Fibroblast of lung (primary cell): ENCODE results near the gene TMEM205. TPM values are rescaled to one million over a fixed set of nuclear protein-coding genes. Genes with fewer than 3 reads are reported as not detected.
A peak's percentile ranks its signal among the peaks of the same experiment; 100 is the strongest.

ENCODE experiments used
- DNase-seq, 2 donors: peaks; one replicate each; pipeline versions ENCODE4 v3.0.0 to v3.0.0-alpha.2; 2010; ENCODE audit warnings: low read depth in 2 of 2
- H2AFZ ChIP-seq: 2 replicates; pipeline ENCODE4 v1.5.1; 2012; ENCODE audit warnings: low read length, control low read depth, inconsistent platforms
- H3K27ac ChIP-seq: 2 replicates; pipeline ENCODE4 v1.5.1; 2011; ENCODE audit warnings: low read length, control low read depth; ENCODE audit not compliant: insufficient read depth
- H3K27me3 ChIP-seq: 2 replicates; pipeline ENCODE4 v1.5.1; 2011; ENCODE audit warnings: mild to moderate bottlenecking, low read length; ENCODE audit not compliant: control insufficient read depth, insufficient read depth
- H3K36me3 ChIP-seq: 2 replicates; pipeline ENCODE4 v1.5.1; 2011; ENCODE audit warnings: low read length; ENCODE audit not compliant: control insufficient read depth, insufficient read depth
- H3K4me1 ChIP-seq: 2 replicates; pipeline ENCODE4 v1.5.1; 2011; ENCODE audit warnings: low read length; ENCODE audit not compliant: control insufficient read depth, insufficient read depth; ENCODE audit errors: extremely low read depth
- H3K4me2 ChIP-seq: 2 replicates; pipeline ENCODE4 v1.5.1; 2011; ENCODE audit warnings: low read length, control low read depth; ENCODE audit not compliant: insufficient read depth; ENCODE audit errors: extremely low read depth
- H3K4me3 ChIP-seq, 4 experiments: fragments of 200-600 bp in 1 of 4; sonication (generic) in 1 of 4; replicated peaks in 1 of 4; 2 replicates each; pipeline ENCODE4 v1.5.1; 2011 to 2016; ENCODE audit warnings: low read length in 4 of 4, low read depth in 3 of 4, mild to moderate bottlenecking in 3 of 4, control low read depth in 2 of 4, inconsistent platforms in 1 of 4, mixed read lengths in 1 of 4; ENCODE audit not compliant: insufficient read depth in 1 of 4; ENCODE audit errors: control extremely low read depth in 1 of 4
- H3K79me2 ChIP-seq: 2 replicates; pipeline ENCODE4 v1.5.1; 2012; ENCODE audit warnings: mild to moderate bottlenecking, low read length, inconsistent platforms; ENCODE audit not compliant: control insufficient read depth, insufficient read depth
- H3K9ac ChIP-seq: 2 replicates; pipeline ENCODE4 v1.5.1; 2011; ENCODE audit warnings: mild to moderate bottlenecking, low read length, control low read depth; ENCODE audit not compliant: insufficient read depth
- H3K9me3 ChIP-seq: 2 replicates; pipeline ENCODE4 v1.5.1; 2012; ENCODE audit warnings: low read depth, low read length; ENCODE audit not compliant: control insufficient read depth, insufficient read depth
- H4K20me1 ChIP-seq: 2 replicates; pipeline ENCODE4 v1.5.1; 2011; ENCODE audit warnings: low read length; ENCODE audit not compliant: control insufficient read depth, insufficient read depth; ENCODE audit errors: extremely low read depth
- CTCF ChIP-seq, 2 donors: IDR thresholded peaks in 1 of 2; conservative IDR thresholded peaks in 1 of 2; 1 replicate in 1 of 2; 2 replicates in 1 of 2; pipeline ENCODE4 v1.5.1; 2011 to 2012; ENCODE audit warnings: low read length in 2 of 2, control low read depth in 1 of 2, inconsistent platforms in 1 of 2, low read depth in 1 of 2, mild to moderate bottlenecking in 1 of 2
- EZH2 ChIP-seq: IDR thresholded peaks from 2 replicates; pipeline ENCODE4 v1.5.1; 2012; ENCODE audit warnings: low read length, control low read depth, mild to moderate bottlenecking; ENCODE audit errors: missing control alignments
- polyA plus RNA-seq, 2 donors: library from polyadenylated mRNA; depleted of rRNA in 1 of 2; stranded (reverse) in 1 of 2; unstranded in 1 of 2; fragments of >200 nt; gene quantifications; 2 replicates each; pipeline ENCODE4 v1.2.1, GENCODE V29; 2011 to 2012; ENCODE audit warnings: missing spikeins in 1 of 2
- total RNA-seq: library from RNA; depleted of rRNA; stranded (reverse); fragments of >200 nt; gene quantifications from 2 replicates; pipeline ENCODE4 v1.2.1, GENCODE V29; 2014

Gene TMEM205
- total and polyA plus RNA-seq, 2 donors (not counting 1 experiment from before 2014, with no cell fraction given): 54.7 to 68.4 TPM

DNA sequence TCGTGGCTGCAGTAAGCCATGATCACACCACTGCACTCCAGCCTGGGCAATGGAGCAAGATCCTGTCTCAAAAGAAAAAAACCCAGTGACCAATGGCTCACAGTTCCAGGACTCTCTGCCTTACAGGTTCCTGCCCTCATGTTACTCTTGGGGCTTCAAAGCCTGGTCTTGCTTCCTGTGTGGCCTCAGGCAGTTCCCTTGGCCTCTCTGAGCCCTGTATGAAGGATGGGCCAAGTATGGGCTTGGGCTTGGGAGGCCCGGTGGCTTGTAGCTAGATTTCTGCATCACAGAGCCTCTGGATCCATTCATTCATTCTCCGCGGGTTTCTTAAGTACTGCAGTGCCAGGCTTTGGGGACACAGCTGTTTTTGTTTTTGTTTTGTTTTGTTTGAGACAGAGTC is 50.9 kb downstream of the TMEM205 start:
- Histone ChIP-seq H3K9me3 (no peaks in the 10 kb centered on the region), H3K27me3 (no peaks in the 10 kb centered on the region), H3K9ac (no peak overlapping the region), H3K4me3 (no peak overlapping the region), H3K27ac (no peak overlapping the region), H2AFZ (no peak overlapping the region), H3K4me2 (no peak overlapping the region), H3K4me1 (peaks cover 2% of the 10 kb centered on the region), H3K36me3 (no peaks in the 10 kb centered on the region), H4K20me1 (no peaks in the 10 kb centered on the region), H3K79me2 (no peaks in the 10 kb centered on the region)
- no peak for DNase-seq
- TF ChIP-seq EZH2: no peak
- no peak for TF ChIP-seq CTCF (conservative IDR thresholded peaks at IDR 0.05 in 1 of 2, IDR thresholded peaks at IDR 0.05 in 1 of 2; ENCODE audit: low read depth in 1 of 2, low read length in 2 of 2)

DNA sequence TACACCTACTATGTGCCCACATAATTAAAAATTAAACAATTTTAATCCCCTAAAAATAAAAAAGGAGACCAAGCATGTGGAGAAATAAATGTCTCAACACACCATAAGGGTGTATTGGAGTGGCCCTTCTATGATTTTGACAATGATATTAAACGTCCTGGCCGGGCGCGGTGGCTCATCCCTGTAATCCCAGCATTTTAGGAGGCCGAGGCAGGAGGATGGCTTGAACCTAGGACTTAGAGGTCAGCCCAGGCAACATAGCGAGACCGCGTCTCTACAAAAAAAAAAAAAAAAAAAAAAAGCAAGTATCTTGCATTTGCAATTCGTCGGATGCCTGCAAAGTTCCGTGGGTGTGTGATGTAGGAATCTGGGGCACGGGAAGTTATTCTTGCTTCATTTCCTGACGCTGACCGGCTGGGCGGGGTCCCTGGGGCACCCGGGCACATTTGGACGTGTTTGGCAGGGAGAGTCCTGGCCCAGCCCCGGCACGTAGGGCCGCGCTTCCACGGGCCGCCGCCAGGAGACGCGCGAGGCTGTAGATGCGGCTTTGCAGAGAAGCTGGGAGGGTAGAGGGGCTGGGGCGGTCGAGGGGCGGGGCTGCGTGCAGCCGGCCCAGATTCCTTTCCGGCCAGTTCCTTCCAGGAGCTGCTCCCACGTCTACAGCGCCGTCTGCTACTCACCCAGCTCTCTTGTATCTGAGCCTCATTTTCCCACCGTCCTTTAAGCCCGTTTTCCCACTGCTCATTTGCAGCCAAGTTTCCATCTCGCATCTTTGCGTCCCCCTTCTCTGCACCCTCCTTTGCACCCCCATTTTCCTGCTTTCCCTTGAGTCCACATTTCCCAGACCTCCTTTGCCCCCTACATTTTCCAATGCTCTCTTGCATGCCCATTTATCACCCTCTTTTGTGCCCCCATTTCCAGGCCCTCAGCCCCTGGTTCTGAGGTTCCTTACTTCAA is 52.4 kb downstream of the TMEM205 start:
- Histone ChIP-seq H3K27ac (no peak overlapping the region), H3K9ac (no peak overlapping the region), H3K79me2 (no peaks in the 10 kb centered on the region), H3K9me3 (no peaks in the 10 kb centered on the region), H3K4me3 (peak overlapping the region in 2 of 4 experiments; percentile 28 to 43), H3K27me3 (no peaks in the 10 kb centered on the region), H3K36me3 (no peaks in the 10 kb centered on the region), H4K20me1 (no peaks in the 10 kb centered on the region), H3K4me2 (peak overlapping the region; percentile 19), H3K4me1 (peaks cover 2% of the 10 kb centered on the region), H2AFZ (peak overlapping the region; percentile 30)
- peak; percentile 86 to 88 for DNase-seq
- TF ChIP-seq CTCF (conservative IDR thresholded peaks at IDR 0.05 in 1 of 2, IDR thresholded peaks at IDR 0.05 in 1 of 2; ENCODE audit: low read depth in 1 of 2, low read length in 2 of 2) (peak; percentile 92 to 94), EZH2 (no peak)

Other genes starting within 250 kb of the TMEM205 start
- gene SPC24, start 190.5 kb downstream of the TMEM205 start, total RNA-seq: 3.9 and 32.0 TPM in 2 replicates
- gene SPC24, start 190.5 kb downstream of the TMEM205 start, polyA plus RNA-seq: 8.1 and 32.0 TPM in 2 replicates
- 435 and 511 TPM in 2 replicates for gene KANK2, start 148.7 kb downstream of the TMEM205 start, total RNA-seq
- 192 and 197 TPM in 2 replicates for gene KANK2, start 148.7 kb downstream of the TMEM205 start, polyA plus RNA-seq
- gene ANGPTL8, start 106.6 kb downstream of the TMEM205 start, total RNA-seq: not detected in 2 replicates
- gene ANGPTL8, start 106.6 kb downstream of the TMEM205 start, polyA plus RNA-seq: not detected in 2 replicates
- 10.5 and 17.7 TPM in 2 replicates for gene DOCK6, start 83.7 kb downstream of the TMEM205 start, total RNA-seq
- 6.9 and 10.0 TPM in 2 replicates for gene DOCK6, start 83.7 kb downstream of the TMEM205 start, polyA plus RNA-seq
- gene TSPAN16, start 50.1 kb downstream of the TMEM205 start, total RNA-seq: not detected in 2 replicates
- gene TSPAN16, start 50.1 kb downstream of the TMEM205 start, polyA plus RNA-seq: not detected in 2 replicates
- 15.4 and 20.0 TPM in 2 replicates for gene RAB3D, start 6.6 kb downstream of the TMEM205 start, total RNA-seq
- 11.5 and 16.2 TPM in 2 replicates for gene RAB3D, start 6.6 kb downstream of the TMEM205 start, polyA plus RNA-seq
- gene CCDC159, start 251 bp upstream of the TMEM205 start, total RNA-seq: 10.1 and 11.3 TPM in 2 replicates
- gene CCDC159, start 251 bp upstream of the TMEM205 start, polyA plus RNA-seq: 13.8 and 14.4 TPM in 2 replicates
- 7.4 and 13.0 TPM in 2 replicates for gene PLPPR2, start 9.2 kb upstream of the TMEM205 start, total RNA-seq
- gene PLPPR2, start 9.2 kb upstream of the TMEM205 start, polyA plus RNA-seq: 17.6 and 21.2 TPM in 2 replicates
- 0.50 and 0.51 TPM in 2 replicates for gene SWSAP1, start 28.4 kb upstream of the TMEM205 start, total RNA-seq
- 0.76 and 1.2 TPM in 2 replicates for gene SWSAP1, start 28.4 kb upstream of the TMEM205 start, polyA plus RNA-seq
- gene EPOR, start 38.0 kb upstream of the TMEM205 start, total RNA-seq: 6.4 and 9.2 TPM in 2 replicates
- 3.6 and 3.8 TPM in 2 replicates for gene EPOR, start 38.0 kb upstream of the TMEM205 start, polyA plus RNA-seq
- gene RGL3, start 73.0 kb upstream of the TMEM205 start, total RNA-seq: 1.8 and 4.0 TPM in 2 replicates
- gene RGL3, start 73.0 kb upstream of the TMEM205 start, polyA plus RNA-seq: 0.20 and 0.90 TPM in 2 replicates
- gene ODAD3, start 88.9 kb upstream of the TMEM205 start, total RNA-seq: 0.26 and 0.66 TPM in 2 replicates
- 0.32 and 0.67 TPM in 2 replicates for gene ODAD3, start 88.9 kb upstream of the TMEM205 start, polyA plus RNA-seq
- 120 and 134 TPM in 2 replicates for gene PRKCSH, start 89.4 kb upstream of the TMEM205 start, total RNA-seq
- gene PRKCSH, start 89.4 kb upstream of the TMEM205 start, polyA plus RNA-seq: 110 and 117 TPM in 2 replicates
- under 0.01 TPM in 1 of 2 replicates, not detected in the other for gene ELAVL3, start 134.8 kb upstream of the TMEM205 start, total RNA-seq
- gene ELAVL3, start 134.8 kb upstream of the TMEM205 start, polyA plus RNA-seq: not detected in 2 replicates
- 3.5 and 3.6 TPM in 2 replicates for gene ZNF653, start 159.6 kb upstream of the TMEM205 start, total RNA-seq
- gene ZNF653, start 159.6 kb upstream of the TMEM205 start, polyA plus RNA-seq: 3.1 and 5.5 TPM in 2 replicates
- 33.5 and 49.1 TPM in 2 replicates for gene ECSIT, start 182.9 kb upstream of the TMEM205 start, total RNA-seq
- gene ECSIT, start 182.9 kb upstream of the TMEM205 start, polyA plus RNA-seq: 19.3 and 22.6 TPM in 2 replicates
- gene CNN1, start 192.6 kb upstream of the TMEM205 start, total RNA-seq: 17.2 and 20.3 TPM in 2 replicates
- gene CNN1, start 192.6 kb upstream of the TMEM205 start, polyA plus RNA-seq: 24.0 and 83.9 TPM in 2 replicates
- 28.2 and 29.6 TPM in 2 replicates for gene ELOF1, start 213.0 kb upstream of the TMEM205 start, total RNA-seq
- gene ELOF1, start 213.0 kb upstream of the TMEM205 start, polyA plus RNA-seq: 52.2 and 57.8 TPM in 2 replicates
- 1.2 and 2.6 TPM in 2 replicates for gene ACP5, start 231.4 kb upstream of the TMEM205 start, total RNA-seq
- gene ACP5, start 231.4 kb upstream of the TMEM205 start, polyA plus RNA-seq: 0.19 and 2.2 TPM in 2 replicates